Neuron (in vitro differentiated cells): Measurements from ENCODE around the gene ZNF32.

Source experiments
- H2AFZ ChIP-seq: one replicate; pipeline ENCODE4 v1.6.1; 2013; ENCODE audit warnings: low read depth, mild to moderate bottlenecking, inconsistent platforms, low read length, moderate library complexity
- H3K27me3 ChIP-seq: one replicate; pipeline ENCODE4 v1.6.1; 2013; ENCODE audit warnings: low read length; ENCODE audit not compliant: insufficient read depth
- H3K36me3 ChIP-seq: one replicate; pipeline ENCODE4 v1.6.1; 2013; ENCODE audit warnings: low read length; ENCODE audit not compliant: insufficient read depth
- H3K4me1 ChIP-seq: one replicate; pipeline ENCODE4 v1.6.1; 2013; ENCODE audit warnings: low read length; ENCODE audit not compliant: insufficient read depth
- H3K4me3 ChIP-seq: 2 replicates; pipeline ENCODE4 v1.5.1; 2013; ENCODE audit warnings: mild to moderate bottlenecking, low read length, moderate library complexity
- H3K9me3 ChIP-seq: one replicate; pipeline ENCODE4 v1.6.1; 2013; ENCODE audit warnings: low read length

Gene ZNF32

GRCh38 chr10:43674553-43675210 is 26.0 kb upstream of the ZNF32 start:
- H3K36me3 ChIP-seq, result no peaks in the 10 kb centered on the region

DNA sequence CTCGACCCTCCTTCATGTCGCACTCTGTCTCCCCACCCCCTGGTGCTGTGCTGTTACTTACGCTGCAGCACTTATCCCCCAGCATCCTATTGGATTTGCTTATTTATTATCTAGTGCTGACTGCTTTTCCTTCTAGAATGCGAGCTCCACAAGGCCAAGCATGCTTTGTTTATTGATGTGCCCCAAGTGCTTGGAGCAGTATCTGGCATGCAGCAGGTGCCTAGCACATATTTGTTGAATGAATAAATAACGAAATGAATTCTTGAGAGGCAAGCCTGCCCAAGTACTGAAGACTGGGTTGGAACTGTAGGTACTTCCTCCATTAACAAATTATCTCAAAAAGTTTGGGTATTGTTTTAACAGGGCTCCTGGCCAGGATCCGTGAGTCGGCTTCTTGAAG is 24.8 kb upstream of the ZNF32 start:
- no peaks in the 10 kb centered on the region for H3K4me1 ChIP-seq
- H2AFZ ChIP-seq, result no peak overlapping the region
- no peaks in the 10 kb centered on the region for H3K9me3 ChIP-seq
- peaks cover 16% of the 10 kb centered on the region for H3K27me3 ChIP-seq
- no peaks in the 10 kb centered on the region for H3K36me3 ChIP-seq
- no peak overlapping the region for H3K4me3 ChIP-seq

More at GRCh38 chr10:43674553-43675210, 26.0 kb upstream of the ZNF32 start:
- Histone ChIP-seq H3K9me3 (no peaks in the 10 kb centered on the region), H2AFZ (no peak overlapping the region), H3K27me3 (peaks cover 7% of the 10 kb centered on the region), H3K4me3 (no peak overlapping the region), H3K4me1 (no peaks in the 10 kb centered on the region)

GRCh38 chr10:43671659-43672531 is 23.2 kb upstream of the ZNF32 start:
- H2AFZ ChIP-seq, result no peak overlapping the region
- H3K27me3 ChIP-seq, result peaks cover 30% of the 10 kb centered on the region
- no peaks in the 10 kb centered on the region for H3K36me3 ChIP-seq
- H3K9me3 ChIP-seq, result no peaks in the 10 kb centered on the region
- no peak overlapping the region for H3K4me3 ChIP-seq
- no peaks in the 10 kb centered on the region for H3K4me1 ChIP-seq

DNA sequence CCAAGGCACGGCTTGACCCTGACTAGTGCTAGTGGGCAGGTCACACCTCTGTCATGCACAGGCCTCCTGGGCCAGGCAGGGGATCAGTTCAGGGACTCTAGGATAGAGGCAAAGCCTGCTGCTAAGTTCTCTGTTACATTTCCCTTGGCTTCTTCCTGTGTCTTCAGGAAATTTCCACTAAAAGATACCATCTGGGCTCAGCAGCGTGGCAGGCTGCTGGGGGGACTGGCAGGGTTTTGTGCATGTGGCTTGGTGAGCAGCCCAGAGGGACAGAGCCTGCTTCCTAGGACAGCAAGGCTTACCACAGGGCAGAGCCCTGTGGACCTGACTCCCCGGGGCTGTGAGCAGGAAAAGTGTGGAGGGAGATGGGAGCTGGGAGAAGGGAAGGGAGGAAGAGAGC is 20.7 kb upstream of the ZNF32 start:
- Histone ChIP-seq H3K27me3 (peaks cover 39% of the 10 kb centered on the region), H3K9me3 (peaks cover 2% of the 10 kb centered on the region)

GRCh38 chr10:43667761-43668386 is 19.2 kb upstream of the ZNF32 start:
- Histone ChIP-seq H3K36me3 (no peaks in the 10 kb centered on the region), H2AFZ (no peak overlapping the region), H3K9me3 (peaks cover 2% of the 10 kb centered on the region), H3K4me3 (no peak overlapping the region), H3K27me3 (peaks cover 40% of the 10 kb centered on the region), H3K4me1 (no peaks in the 10 kb centered on the region)

More for the DNA sequence above, 20.7 kb upstream of the ZNF32 start:
- Histone ChIP-seq H3K4me1 (no peaks in the 10 kb centered on the region), H2AFZ (no peak overlapping the region), H3K36me3 (no peaks in the 10 kb centered on the region), H3K4me3 (no peak overlapping the region)

- Histone ChIP-seq H3K9me3 (peaks cover 2% of the 10 kb centered on the region), H3K27me3 (peaks cover 40% of the 10 kb centered on the region), H2AFZ (no peak overlapping the region), H3K4me1 (no peaks in the 10 kb centered on the region), H3K4me3 (no peak overlapping the region), H3K36me3 (no peaks in the 10 kb centered on the region)
These were observed 18.6 kb upstream of the ZNF32 start for GRCh38 chr10:43667317-43667731.

DNA sequence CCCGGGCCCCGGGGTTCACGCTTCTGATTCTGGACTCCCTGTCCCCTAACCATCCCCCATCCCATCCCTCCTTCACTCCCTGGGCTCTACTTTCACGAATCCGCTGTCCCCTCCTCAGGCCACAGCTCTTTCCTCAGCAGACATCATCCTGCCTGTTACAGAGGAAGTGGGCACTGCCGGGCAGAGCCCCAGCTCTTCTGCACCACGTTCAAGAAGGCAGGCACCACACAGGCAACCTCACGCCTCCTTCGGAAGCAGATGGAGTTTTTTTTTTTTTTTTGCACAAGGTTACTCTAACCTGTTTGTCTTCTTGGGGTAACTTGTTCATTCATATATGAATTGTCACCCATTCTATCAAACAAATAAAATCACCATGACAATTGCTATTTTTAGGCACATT is 17.9 kb upstream of the ZNF32 start:
- Histone ChIP-seq H2AFZ (no peak overlapping the region), H3K9me3 (peaks cover 2% of the 10 kb centered on the region), H3K36me3 (no peaks in the 10 kb centered on the region), H3K4me1 (no peaks in the 10 kb centered on the region), H3K27me3 (peaks cover 40% of the 10 kb centered on the region), H3K4me3 (no peak overlapping the region)

DNA sequence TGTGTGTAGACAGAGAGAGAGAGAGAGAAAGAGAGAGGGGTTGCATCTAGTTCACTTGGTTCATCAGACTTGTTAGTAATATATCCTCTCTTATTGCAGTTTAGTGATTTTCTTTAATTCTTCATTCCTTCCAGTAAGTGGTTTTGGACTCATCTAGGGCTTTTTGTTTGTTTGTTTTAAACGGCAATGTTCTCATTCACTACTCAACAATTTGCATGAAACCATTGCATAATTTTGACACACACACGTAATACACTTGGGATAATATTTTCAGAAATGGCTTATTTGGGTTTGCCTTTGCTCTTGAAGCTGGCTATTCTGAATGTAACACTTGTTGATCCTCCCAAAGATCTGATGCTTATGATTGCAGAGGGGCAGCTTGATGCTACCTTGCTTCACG is 16.4 kb upstream of the ZNF32 start:
- H3K27me3 ChIP-seq, result peaks cover 35% of the 10 kb centered on the region
- H2AFZ ChIP-seq, result no peak overlapping the region
- H3K4me3 ChIP-seq, result no peak overlapping the region
- H3K36me3 ChIP-seq, result no peaks in the 10 kb centered on the region
- H3K9me3 ChIP-seq, result peaks cover 2% of the 10 kb centered on the region
- H3K4me1 ChIP-seq, result no peaks in the 10 kb centered on the region

DNA sequence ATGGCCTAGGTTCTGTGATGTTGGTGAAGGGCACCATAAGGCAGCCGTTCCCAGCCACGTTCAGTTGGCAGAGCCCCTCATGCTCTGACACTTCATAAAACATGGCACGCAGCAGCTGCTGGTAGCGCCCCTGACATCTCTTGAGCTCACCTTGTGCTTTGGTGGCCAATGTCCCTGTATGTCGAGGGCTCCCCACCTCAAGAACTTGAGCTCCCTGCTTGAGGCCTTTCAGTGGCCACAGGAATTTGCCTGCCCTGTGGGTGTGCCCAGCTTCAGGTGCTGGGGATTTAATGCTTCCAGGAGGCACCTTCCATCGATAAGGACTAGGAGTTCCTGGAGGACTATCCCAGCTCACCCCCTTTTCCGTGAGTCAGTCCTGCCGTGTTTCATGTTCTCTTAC is 9.5 kb upstream of the ZNF32 start:
- Histone ChIP-seq H3K4me1 (peaks cover 2% of the 10 kb centered on the region), H3K4me3 (no peak overlapping the region), H3K36me3 (no peaks in the 10 kb centered on the region), H3K27me3 (peaks cover 2% of the 10 kb centered on the region), H3K9me3 (no peaks in the 10 kb centered on the region), H2AFZ (no peak overlapping the region)

- Histone ChIP-seq H3K4me3 (no peak overlapping the region), H3K36me3 (no peaks in the 10 kb centered on the region), H3K9me3 (no peaks in the 10 kb centered on the region), H3K4me1 (peaks cover 2% of the 10 kb centered on the region), H3K27me3 (peaks cover 4% of the 10 kb centered on the region), H2AFZ (no peak overlapping the region)
These were observed 6.6 kb upstream of the ZNF32 start for GRCh38 chr10:43655311-43655710.

DNA sequence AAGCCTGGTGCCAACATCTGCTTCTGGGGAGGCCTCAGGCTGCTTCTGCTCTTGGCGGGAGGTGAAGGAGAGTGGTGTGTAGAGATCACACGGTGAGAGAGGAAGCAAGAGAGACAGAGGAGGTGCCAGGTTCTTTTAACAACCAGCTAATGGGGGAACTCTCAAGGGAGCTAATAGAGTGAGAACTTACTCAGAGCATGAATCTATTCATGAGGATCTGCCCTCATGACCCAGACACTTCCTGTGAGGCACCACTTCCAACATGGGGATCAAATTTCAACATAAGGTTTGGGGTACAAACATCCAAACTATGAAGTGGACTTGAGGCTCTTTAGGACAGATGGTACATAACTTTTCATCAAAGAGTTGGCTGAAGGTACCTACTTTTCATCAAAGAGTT is 5.1 kb upstream of the ZNF32 start:
- Histone ChIP-seq H3K36me3 (no peaks in the 10 kb centered on the region), H3K4me3 (no peak overlapping the region), H3K4me1 (peaks cover 6% of the 10 kb centered on the region), H3K27me3 (peaks cover 2% of the 10 kb centered on the region), H3K9me3 (no peaks in the 10 kb centered on the region), H2AFZ (no peak overlapping the region)

DNA sequence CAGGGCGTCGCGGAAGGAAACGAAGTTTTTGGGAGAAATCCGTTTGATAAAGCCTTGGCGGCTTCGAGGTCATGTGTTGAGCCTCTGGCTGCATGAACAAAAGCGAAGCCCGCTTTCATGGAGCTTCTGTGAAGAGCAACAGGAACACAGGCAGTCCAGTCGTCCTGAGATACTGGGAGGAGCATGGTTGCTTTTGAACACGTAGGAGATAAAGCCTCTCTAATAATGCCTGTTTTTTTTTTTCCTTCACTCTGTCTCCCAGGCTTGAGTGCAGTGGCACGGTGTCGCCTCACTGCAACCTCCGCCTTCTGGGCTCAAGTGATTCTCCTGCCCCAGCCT is 473 bp upstream of the ZNF32 start:
- Histone ChIP-seq H3K27me3 (peaks cover 2% of the 10 kb centered on the region), H3K36me3 (peaks cover 27% of the 10 kb centered on the region), H3K9me3 (peaks cover 35% of the 10 kb centered on the region), H3K4me3 (peak overlapping the region; percentile 73), H2AFZ (peak overlapping the region; percentile 96), H3K4me1 (peaks cover 9% of the 10 kb centered on the region)

- Histone ChIP-seq H3K27me3 (peaks cover 2% of the 10 kb centered on the region), H3K36me3 (peaks cover 36% of the 10 kb centered on the region), H2AFZ (peak overlapping the region; percentile 96), H3K4me3 (peak overlapping the region; percentile 73), H3K9me3 (peaks cover 46% of the 10 kb centered on the region), H3K4me1 (peaks cover 7% of the 10 kb centered on the region)
These were observed 635 bp downstream of the ZNF32 start for GRCh38 chr10:43648095-43648397.
